ENCODE measurements around the gene SMURF2.

DNA sequence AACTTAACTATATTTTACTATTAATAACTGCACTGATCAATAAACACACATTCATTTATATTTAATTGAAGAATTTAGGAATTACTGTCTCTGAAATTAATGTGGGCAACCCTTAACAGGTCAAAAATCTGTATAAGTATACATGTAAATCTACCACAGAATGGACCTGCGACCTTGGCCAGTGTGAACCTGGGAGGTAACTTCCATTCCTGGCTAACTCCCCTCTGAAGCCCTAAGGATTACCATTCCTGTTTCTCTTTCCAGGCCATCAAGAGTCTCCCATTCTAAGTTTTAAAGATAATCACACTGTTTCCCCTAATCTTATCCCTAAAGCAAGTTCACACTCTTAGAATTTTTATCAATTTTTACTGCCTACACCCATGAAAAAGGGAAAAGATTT lies 58.1 kb downstream of the SMURF2 start:
- TF ChIP-seq YY1 (IDR thresholded peaks at IDR 0.05; ENCODE audit: low read depth) = no peak
- TF ChIP-seq TEAD4 (IDR thresholded peaks at IDR 0.05) = no peak
- TF ChIP-seq, protein P1, sequence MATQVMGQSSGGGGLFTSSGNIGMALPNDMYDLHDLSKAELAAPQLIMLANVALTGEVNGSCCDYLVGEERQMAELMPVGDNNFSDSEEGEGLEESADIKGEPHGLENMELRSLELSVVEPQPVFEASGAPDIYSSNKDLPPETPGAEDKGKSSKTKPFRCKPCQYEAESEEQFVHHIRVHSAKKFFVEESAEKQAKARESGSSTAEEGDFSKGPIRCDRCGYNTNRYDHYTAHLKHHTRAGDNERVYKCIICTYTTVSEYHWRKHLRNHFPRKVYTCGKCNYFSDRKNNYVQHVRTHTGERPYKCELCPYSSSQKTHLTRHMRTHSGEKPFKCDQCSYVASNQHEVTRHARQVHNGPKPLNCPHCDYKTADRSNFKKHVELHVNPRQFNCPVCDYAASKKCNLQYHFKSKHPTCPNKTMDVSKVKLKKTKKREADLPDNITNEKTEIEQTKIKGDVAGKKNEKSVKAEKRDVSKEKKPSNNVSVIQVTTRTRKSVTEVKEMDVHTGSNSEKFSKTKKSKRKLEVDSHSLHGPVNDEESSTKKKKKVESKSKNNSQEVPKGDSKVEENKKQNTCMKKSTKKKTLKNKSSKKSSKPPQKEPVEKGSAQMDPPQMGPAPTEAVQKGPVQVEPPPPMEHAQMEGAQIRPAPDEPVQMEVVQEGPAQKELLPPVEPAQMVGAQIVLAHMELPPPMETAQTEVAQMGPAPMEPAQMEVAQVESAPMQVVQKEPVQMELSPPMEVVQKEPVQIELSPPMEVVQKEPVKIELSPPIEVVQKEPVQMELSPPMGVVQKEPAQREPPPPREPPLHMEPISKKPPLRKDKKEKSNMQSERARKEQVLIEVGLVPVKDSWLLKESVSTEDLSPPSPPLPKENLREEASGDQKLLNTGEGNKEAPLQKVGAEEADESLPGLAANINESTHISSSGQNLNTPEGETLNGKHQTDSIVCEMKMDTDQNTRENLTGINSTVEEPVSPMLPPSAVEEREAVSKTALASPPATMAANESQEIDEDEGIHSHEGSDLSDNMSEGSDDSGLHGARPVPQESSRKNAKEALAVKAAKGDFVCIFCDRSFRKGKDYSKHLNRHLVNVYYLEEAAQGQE (IDR thresholded peaks at IDR 0.05; ENCODE audit: low read depth) = no peak
- TF ChIP-seq, protein P2, sequence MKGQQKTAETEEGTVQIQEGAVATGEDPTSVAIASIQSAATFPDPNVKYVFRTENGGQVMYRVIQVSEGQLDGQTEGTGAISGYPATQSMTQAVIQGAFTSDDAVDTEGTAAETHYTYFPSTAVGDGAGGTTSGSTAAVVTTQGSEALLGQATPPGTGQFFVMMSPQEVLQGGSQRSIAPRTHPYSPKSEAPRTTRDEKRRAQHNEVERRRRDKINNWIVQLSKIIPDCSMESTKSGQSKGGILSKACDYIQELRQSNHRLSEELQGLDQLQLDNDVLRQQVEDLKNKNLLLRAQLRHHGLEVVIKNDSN (IDR thresholded peaks at IDR 0.05) = no peak
- TF ChIP-seq, protein P3, sequence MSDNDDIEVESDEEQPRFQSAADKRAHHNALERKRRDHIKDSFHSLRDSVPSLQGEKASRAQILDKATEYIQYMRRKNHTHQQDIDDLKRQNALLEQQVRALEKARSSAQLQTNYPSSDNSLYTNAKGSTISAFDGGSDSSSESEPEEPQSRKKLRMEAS (IDR thresholded peaks at IDR 0.05) = no peak
- no peak for TF ChIP-seq EP300 (IDR thresholded peaks at IDR 0.05; ENCODE audit: borderline replicate concordance)
- TF ChIP-seq FOXM1 (IDR thresholded peaks at IDR 0.05; ENCODE audit: borderline replicate concordance, low read depth) = no peak
- no peak for TF ChIP-seq TAF1 (IDR thresholded peaks at IDR 0.05; ENCODE audit: low read depth)
- no peak for TF ChIP-seq CEBPB (IDR thresholded peaks at IDR 0.05)
- no peak for TF ChIP-seq CREB1 (IDR thresholded peaks at IDR 0.05; ENCODE audit: low read depth)
